Measurements from ENCODE around the gene GORASP1. TPM values are rescaled to one million over a fixed set of nuclear protein-coding genes. Genes with fewer than 3 reads are reported as not detected.

The GORASP1 gene
- total RNA-seq, 1 experiment from 2014 or later = 43.6 TPM

- Mint-ChIP-seq H3K4me3 (ENCODE audit: unreplicated experiment) (no peak overlapping the region), H3K27me3 (ENCODE audit: insufficient read depth, unreplicated experiment) (no peaks in the 10 kb centered on the region), H3K27ac (ENCODE audit: unreplicated experiment) (no peak overlapping the region), H3K9me3 (ENCODE audit: unreplicated experiment) (no peaks in the 10 kb centered on the region), H3K4me1 (ENCODE audit: low read depth, unreplicated experiment) (peaks cover 33% of the 10 kb centered on the region), H3K36me3 (ENCODE audit: insufficient read depth, unreplicated experiment) (peaks cover 61% of the 10 kb centered on the region)
- Histone ChIP-seq H3K9me3 (no peaks in the 10 kb centered on the region), H3K4me3 (ENCODE audit: low read depth, low read length) (no peak overlapping the region), H3K36me3 (ENCODE audit: control insufficient read depth, insufficient read depth, low read length) (peaks cover 2% of the 10 kb centered on the region), H3K4me1 (peaks cover 30% of the 10 kb centered on the region), H3K27me3 (replicated peaks; ENCODE audit: control insufficient read depth, insufficient read depth, low read length) (no peaks in the 10 kb centered on the region)
- DNase-seq = no peak
- intact Hi-C loops (cut with micrococcal nuclease; ENCODE audit: unreplicated experiment) = no loop called here
- TF ChIP-seq, protein P1, sequence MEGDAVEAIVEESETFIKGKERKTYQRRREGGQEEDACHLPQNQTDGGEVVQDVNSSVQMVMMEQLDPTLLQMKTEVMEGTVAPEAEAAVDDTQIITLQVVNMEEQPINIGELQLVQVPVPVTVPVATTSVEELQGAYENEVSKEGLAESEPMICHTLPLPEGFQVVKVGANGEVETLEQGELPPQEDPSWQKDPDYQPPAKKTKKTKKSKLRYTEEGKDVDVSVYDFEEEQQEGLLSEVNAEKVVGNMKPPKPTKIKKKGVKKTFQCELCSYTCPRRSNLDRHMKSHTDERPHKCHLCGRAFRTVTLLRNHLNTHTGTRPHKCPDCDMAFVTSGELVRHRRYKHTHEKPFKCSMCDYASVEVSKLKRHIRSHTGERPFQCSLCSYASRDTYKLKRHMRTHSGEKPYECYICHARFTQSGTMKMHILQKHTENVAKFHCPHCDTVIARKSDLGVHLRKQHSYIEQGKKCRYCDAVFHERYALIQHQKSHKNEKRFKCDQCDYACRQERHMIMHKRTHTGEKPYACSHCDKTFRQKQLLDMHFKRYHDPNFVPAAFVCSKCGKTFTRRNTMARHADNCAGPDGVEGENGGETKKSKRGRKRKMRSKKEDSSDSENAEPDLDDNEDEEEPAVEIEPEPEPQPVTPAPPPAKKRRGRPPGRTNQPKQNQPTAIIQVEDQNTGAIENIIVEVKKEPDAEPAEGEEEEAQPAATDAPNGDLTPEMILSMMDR (IDR thresholded peaks at IDR 0.05; ENCODE audit: insufficient read depth in 1 of 2, low read depth in 1 of 2, low read length in 1 of 2, severe bottlenecking in 1 of 2, unreplicated experiment in 1 of 2) = no peak
- POLR2A ChIA-PET = interaction anchor here (0.5 kb wide), 1 partner anchor 48 kb away, joined by 8 read pairs; no protein-coding TSS in a partner anchor
- BruUV-seq (replicated peaks) = no TSS peak
- CTCF ChIA-PET = interaction anchor here (1.2 kb wide), 1 partner anchor 145 kb away, joined by 6 read pairs; no protein-coding TSS in a partner anchor
Measured at GRCh38 chr3:39143051-39143885, 35.8 kb upstream of the GORASP1 start.

- Mint-ChIP-seq H3K27me3 (ENCODE audit: insufficient read depth, unreplicated experiment) (no peaks in the 10 kb centered on the region), H3K36me3 (ENCODE audit: insufficient read depth, unreplicated experiment) (peaks cover 59% of the 10 kb centered on the region), H3K27ac (ENCODE audit: unreplicated experiment) (no peak overlapping the region), H3K9me3 (ENCODE audit: unreplicated experiment) (no peaks in the 10 kb centered on the region), H3K4me3 (ENCODE audit: unreplicated experiment) (no peak overlapping the region), H3K4me1 (ENCODE audit: low read depth, unreplicated experiment) (peaks cover 24% of the 10 kb centered on the region)
- H3K9me3 ChIP-seq = no peaks in the 10 kb centered on the region
- TF ChIP-seq, protein P1 (IDR thresholded peaks at IDR 0.05; ENCODE audit: insufficient read depth in 1 of 2, low read depth in 1 of 2, low read length in 1 of 2, severe bottlenecking in 1 of 2, unreplicated experiment in 1 of 2) = no peak
- peaks cover 2% of the 10 kb centered on the region for H3K36me3 ChIP-seq (ENCODE audit: control insufficient read depth, insufficient read depth, low read length)
- ChIA-PET POLR2A (no interaction called here), CTCF (no interaction called here)
- no peak overlapping the region for H3K4me3 ChIP-seq (ENCODE audit: low read depth, low read length)
- DNase-seq = no peak
- no TSS peak for BruUV-seq (replicated peaks)
- H3K4me1 ChIP-seq = peaks cover 18% of the 10 kb centered on the region
- H3K27me3 ChIP-seq (replicated peaks; ENCODE audit: control insufficient read depth, insufficient read depth, low read length) = no peaks in the 10 kb centered on the region
- intact Hi-C loops (cut with micrococcal nuclease; ENCODE audit: unreplicated experiment) = no loop called here
Measured at GRCh38 chr3:39142067-39142466, 34.6 kb upstream of the GORASP1 start.

GRCh38 chr3:39141171-39141995, 34.0 kb upstream of the GORASP1 start:
- no peaks in the 10 kb centered on the region for H3K9me3 Mint-ChIP-seq (ENCODE audit: unreplicated experiment)
- H3K27ac Mint-ChIP-seq (ENCODE audit: unreplicated experiment) = peak overlapping the region; percentile 35
- H3K27me3 ChIP-seq (replicated peaks; ENCODE audit: control insufficient read depth, insufficient read depth, low read length) = no peaks in the 10 kb centered on the region
- H3K9me3 ChIP-seq = no peaks in the 10 kb centered on the region
- CTCF ChIA-PET = no interaction called here
- peaks cover 2% of the 10 kb centered on the region for H3K36me3 ChIP-seq (ENCODE audit: control insufficient read depth, insufficient read depth, low read length)
- no TSS peak for BruUV-seq (replicated peaks)
- intact Hi-C loops (cut with micrococcal nuclease; ENCODE audit: unreplicated experiment) = no loop called here
- H3K4me3 Mint-ChIP-seq (ENCODE audit: unreplicated experiment) = no peak overlapping the region
- TF ChIP-seq, protein P1 (IDR thresholded peaks at IDR 0.05; ENCODE audit: insufficient read depth in 1 of 2, low read depth in 1 of 2, low read length in 1 of 2, severe bottlenecking in 1 of 2, unreplicated experiment in 1 of 2) = no peak
- POLR2A ChIA-PET = no interaction called here
- H3K4me1 Mint-ChIP-seq (ENCODE audit: low read depth, unreplicated experiment) = peaks cover 18% of the 10 kb centered on the region
- DNase-seq = peak in 1 of 2 experiments; percentile 46
- H3K36me3 Mint-ChIP-seq (ENCODE audit: insufficient read depth, unreplicated experiment) = peaks cover 52% of the 10 kb centered on the region
- H3K4me1 ChIP-seq = peaks cover 11% of the 10 kb centered on the region
- H3K27me3 Mint-ChIP-seq (ENCODE audit: insufficient read depth, unreplicated experiment) = no peaks in the 10 kb centered on the region
- no peak overlapping the region for H3K4me3 ChIP-seq (ENCODE audit: low read depth, low read length)

All from Caco-2 (cell line).